Measurements from ENCODE around the gene WHAMM. TPM values are rescaled to one million over a fixed set of nuclear protein-coding genes. Genes with fewer than 3 reads are reported as not detected.
A peak's percentile ranks its signal among the peaks of the same experiment; 100 is the strongest.

Gene WHAMM
- total RNA-seq, 1 donor from 2014 or later: 5.7 TPM

DNA sequence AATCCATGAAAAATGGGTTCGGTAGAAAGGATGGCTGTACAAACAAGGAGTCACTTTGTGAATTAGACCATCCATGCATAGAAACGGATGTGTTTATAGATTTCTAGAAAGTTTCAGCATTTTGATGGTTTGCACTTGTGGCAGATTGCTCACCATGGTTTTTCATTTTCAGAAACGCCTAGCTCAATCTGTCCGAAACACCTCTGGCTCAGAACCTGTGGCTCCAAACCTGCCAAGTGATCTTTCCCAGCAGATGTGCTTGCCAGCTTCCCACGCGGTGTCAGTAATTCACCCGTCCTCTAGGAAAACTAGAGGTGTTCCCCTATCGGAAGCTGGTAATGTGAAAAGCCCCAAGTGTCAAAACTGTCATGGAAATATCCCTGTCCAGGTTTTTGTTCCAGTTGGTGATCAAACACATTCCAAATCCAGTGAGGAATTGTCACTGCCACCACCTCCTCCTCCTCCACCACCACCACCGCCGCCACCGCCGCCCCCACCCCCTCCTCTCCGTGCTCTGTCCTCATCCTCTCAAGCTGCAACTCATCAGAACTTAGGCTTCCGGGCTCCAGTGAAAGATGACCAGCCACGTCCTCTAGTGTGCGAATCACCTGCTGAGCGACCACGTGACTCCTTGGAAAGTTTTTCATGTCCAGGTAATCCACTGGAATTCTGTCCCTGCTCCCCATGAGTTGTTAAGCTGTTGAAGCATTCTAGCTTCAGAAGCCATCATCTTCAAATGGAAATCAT, 21.2 kb downstream of the WHAMM start:
- intact Hi-C loops (cut with DNase I): no loop called here
- DNase-seq (ENCODE audit: missing footprints): no peak
- ATAC-seq: no peak

GRCh38 chr15:82831894-82832600, 22.6 kb downstream of the WHAMM start:
- intact Hi-C loops (cut with DNase I): no loop called here
- ATAC-seq (no peak), DNase-seq (ENCODE audit: missing footprints) (no peak)

GRCh38 chr15:82832601-82833361, 23.4 kb downstream of the WHAMM start:
- intact Hi-C loops (cut with DNase I): no loop called here
- no peak for DNase-seq (ENCODE audit: missing footprints)

DNA sequence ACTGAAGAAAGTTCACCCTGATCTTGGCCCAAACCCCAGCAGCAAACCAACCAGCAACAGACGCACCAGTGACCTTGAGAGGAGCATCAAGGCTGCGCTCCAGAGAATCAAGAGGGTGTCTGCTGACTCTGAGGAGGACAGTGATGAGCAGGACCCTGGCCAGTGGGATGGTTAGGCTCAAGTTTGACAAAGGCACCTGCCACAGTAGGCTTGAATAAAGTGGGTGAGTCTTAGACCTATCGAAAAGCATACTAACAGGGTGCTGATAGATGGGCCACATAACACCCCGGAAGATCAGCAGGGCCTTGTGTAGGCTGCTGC, 23.9 kb downstream of the WHAMM start:
- intact Hi-C loops (cut with DNase I): no loop called here
- DNase-seq (ENCODE audit: missing footprints) (no peak), ATAC-seq (no peak)

More at GRCh38 chr15:82832601-82833361, 23.4 kb downstream of the WHAMM start:
- ATAC-seq: no peak

DNA sequence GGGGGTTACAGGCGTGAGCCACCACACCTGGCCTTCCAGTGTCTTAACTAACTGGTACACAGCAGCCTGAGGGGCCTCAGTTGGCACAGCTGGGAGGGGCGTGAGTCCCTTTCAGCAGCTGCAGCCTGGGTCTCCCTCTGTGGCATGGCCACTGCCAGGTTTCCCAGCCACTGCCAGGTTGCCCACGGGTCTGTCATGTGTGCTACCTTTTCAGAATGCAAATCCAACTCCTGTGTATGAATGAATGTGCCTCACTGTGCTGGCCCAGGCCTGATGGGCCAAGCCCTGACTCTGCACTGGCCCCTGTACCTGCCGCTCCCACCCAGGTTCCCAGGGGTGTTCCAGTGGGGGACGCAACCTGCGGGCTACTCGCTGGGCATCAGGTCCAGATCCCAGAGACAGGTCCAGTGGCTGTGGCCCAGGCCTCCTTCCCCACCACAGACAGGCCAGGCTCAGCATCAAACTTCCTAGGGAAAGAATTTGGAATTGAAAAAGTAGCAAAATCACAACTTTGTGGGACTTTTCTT, 26.0 kb downstream of the WHAMM start:
- intact Hi-C loops (cut with DNase I): no loop called here
- DNase-seq (ENCODE audit: missing footprints) (no peak), ATAC-seq (no peak)

DNA sequence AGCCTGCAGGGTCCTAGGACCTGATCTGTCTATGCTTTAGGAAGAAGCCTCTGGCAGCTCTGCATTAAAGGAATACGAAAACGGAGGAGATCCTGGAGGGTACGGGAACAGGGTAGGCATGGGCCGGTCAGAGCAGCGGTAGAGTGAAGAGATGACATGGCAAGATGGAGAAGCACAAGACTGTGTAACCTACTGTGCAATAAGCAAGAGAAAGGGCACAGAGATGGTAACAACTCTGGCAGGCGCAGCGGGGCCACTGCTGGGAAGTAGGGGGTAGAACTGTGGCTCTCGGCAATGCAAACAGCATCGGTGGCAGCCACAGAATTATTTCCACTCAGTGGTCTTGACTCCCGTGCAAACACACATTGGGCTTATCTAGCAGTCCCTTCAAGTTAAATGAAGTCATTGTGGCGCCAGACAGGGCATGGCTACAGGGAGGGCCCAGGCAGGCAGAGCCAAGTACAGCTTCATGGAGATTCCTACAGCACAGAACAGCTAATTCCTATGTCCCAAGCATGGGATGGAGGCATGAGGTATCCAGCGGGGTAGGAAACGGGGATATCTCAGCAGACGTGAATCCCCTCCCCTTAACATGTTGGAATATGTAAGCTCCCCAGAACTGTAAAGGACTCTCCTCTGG, 28.8 kb downstream of the WHAMM start:
- DNase-seq (ENCODE audit: missing footprints) (no peak), ATAC-seq (no peak)
- intact Hi-C loops (cut with DNase I): no loop called here

GRCh38 chr15:82839136-82839535, 29.7 kb downstream of the WHAMM start:
- intact Hi-C loops (cut with DNase I): no loop called here
- DNase-seq (ENCODE audit: missing footprints): no peak
- no peak for ATAC-seq

- intact Hi-C loops (cut with DNase I): no loop called here
- DNase-seq (ENCODE audit: missing footprints) (no peak), ATAC-seq (no peak)
Measured at GRCh38 chr15:82840166-82840565, 30.7 kb downstream of the WHAMM start.

GRCh38 chr15:82843566-82843965, 34.1 kb downstream of the WHAMM start:
- no peak for ATAC-seq
- intact Hi-C loops (cut with DNase I): no loop called here

GRCh38 chr15:82845686-82846085, 36.3 kb downstream of the WHAMM start:
- intact Hi-C loops (cut with DNase I): no loop called here
- DNase-seq (ENCODE audit: missing footprints): no peak
- no peak for ATAC-seq

More at GRCh38 chr15:82843566-82843965, 34.1 kb downstream of the WHAMM start:
- DNase-seq (ENCODE audit: missing footprints): no peak

GRCh38 chr15:82846621-82847020, 37.2 kb downstream of the WHAMM start:
- intact Hi-C loops (cut with DNase I): no loop called here
- no peak for DNase-seq (ENCODE audit: missing footprints)
- no peak for ATAC-seq

DNA sequence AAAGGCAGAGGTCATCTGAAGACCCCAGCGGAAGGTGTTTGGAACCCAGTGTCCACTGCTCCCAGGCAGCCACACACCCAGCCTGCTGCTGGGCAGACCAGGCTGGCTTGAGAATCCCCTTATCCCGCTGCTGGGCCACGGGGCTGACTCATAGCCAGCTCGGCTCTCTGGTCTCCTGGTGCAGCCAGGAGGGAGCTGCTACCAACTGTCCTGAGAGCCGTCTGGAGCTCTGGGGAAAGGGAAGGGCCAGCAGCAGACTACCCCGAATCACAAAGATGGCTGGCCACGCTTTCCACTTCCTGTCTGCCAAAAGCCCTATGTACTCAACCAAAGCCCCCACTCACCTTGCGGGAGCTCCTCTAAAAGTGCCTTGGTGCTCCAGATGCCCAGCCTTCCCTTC, 38.3 kb downstream of the WHAMM start:
- DNase-seq (ENCODE audit: missing footprints) (no peak), ATAC-seq (no peak)
- intact Hi-C loops (cut with DNase I): no loop called here

DNA sequence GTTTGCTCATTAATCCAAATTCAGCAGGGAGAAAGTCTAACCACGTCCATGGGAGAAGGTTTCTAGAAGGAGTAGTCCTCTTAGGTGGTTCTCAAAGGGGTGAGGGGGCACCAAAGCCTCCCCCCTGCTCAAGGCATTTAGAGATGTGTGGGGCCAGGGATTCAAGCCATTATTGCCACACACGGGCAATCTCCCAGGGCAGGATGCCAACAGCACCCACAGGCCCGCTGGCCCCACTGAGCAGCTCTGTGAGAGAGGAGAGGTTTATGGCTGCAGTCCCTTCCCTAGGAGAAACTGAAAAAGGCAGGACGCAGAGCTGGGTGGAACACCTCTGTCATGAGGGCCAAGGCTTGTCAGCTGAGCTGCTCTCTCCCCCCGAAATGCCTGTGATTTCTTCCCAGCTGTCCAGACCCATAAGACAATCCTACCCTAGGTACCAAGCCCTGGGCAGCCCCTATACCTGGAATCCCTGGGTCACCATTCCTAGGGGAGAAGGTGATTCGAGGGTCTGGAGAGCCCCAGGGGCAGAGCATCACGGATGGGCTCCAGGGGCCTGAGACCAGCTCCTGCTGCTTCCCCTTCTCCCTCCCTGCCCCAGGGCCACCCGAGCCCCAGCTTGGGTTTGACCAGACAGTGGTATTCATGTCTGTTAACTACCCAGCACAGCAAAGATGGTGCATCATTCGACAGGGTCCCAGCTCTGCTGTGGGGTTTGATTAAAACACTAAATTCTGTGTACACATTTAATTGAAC, 39.0 kb downstream of the WHAMM start:
- intact Hi-C loops (cut with DNase I): no loop called here
- DNase-seq (ENCODE audit: missing footprints) (no peak), ATAC-seq (no peak)

DNA sequence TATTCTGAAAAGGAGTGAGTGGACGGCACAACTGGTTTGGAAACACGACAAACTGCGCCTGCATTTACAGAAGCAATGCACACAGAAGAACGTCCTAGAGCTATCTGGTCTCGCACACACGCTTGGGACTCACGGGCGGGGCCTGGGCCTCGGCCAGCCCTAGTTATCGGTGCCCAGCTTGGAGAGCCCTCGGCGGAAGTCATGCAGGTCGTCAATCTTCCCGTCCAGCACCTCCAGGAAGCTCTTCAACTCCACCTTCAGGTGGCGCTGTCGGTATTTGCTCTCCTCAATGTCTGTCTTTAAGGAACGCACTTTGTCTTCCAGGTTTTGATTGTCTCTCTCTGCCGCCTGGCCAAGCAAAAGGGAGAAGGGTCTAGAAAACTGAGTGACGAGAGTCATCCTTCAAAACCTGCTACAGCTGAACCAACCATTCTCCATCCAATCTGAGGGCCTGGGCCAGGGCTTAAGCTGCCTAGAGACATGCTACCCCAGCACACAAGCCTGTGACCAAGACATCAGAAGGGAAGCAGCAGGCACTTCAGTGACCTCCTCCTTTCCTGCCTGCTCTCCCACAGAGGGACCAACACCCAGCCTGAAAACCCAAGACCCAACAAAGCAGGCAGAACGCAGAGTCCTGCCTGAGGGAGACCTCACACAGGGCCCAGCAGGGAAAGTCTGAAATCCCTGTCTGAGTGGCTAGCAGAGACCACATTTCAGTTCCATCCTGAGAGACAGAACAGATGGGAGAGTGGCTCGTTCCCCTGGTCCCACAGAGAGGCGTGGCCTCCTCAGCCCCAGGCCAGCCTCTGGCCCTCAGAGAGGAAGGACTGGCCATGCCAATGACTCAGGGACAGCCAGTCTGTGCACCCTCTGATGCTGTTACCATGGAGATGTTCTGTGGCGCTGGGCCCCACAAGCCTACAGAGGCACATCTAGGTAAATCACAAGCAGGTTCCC, 40.4 kb downstream of the WHAMM start:
- DNase-seq (ENCODE audit: missing footprints): peak; percentile 88
- ATAC-seq: peak; percentile 90
- intact Hi-C loops (cut with DNase I): loop anchor here (2.0 to 10.0 kb wide), 2 partner anchors 65 to 151 kb away; no protein-coding TSS in a partner anchor

- no peak for DNase-seq (ENCODE audit: missing footprints)
- intact Hi-C loops (cut with DNase I): loop anchor here (2.0 to 10.0 kb wide), 2 partner anchors 64 to 150 kb away; no protein-coding TSS in a partner anchor
- ATAC-seq: no peak
Measured at GRCh38 chr15:82850731-82851130, 41.3 kb downstream of the WHAMM start.

DNA sequence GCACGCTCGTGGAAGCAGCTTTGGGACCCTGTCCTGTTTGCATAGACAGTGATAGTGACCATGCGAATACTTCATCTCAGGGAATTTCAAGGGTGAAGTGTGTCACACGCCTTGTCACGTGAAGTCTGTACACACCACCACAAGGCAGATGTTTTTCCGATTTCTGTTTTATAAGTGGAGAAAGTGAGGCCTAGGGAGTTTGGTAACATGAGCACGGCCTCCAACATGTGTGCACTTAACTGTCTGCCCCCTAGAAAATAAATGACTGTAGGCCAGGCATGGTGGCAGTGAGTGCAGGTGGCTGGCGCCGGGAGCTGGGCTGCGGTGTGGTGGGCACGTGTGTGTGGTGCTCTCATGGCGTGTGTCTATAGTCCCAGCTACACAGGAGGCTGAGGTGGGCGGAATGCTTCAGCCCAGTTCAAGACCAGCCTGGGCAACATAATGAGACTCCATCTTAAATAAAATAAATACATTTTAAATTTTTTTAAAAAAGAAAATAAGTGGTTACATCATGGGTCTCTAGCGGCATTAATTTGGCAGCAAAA, 42.0 kb downstream of the WHAMM start:
- ATAC-seq: no peak
- intact Hi-C loops (cut with DNase I): loop anchor here (2.0 to 10.0 kb wide), 2 partner anchors 63 to 149 kb away; no protein-coding TSS in a partner anchor
- no peak for DNase-seq (ENCODE audit: missing footprints)

All from Right ventricle myocardium inferior (tissue), 1 donor.